GM12878 (cell line): Measurements from ENCODE around the gene ITPR2. TPM values are rescaled to one million over a fixed set of nuclear protein-coding genes. Genes with fewer than 3 reads are reported as not detected.

ENCODE experiments used
- ATAC-seq: fragments of 200-7000 bp; cut with Tn5 transposase; 3 replicates; pipeline ENCODE4 v1.9.1; 2020; ENCODE audit warnings: mild to moderate bottlenecking, moderate library complexity
- BruUV-seq: library from RNA; stranded (reverse); fragments of 400-500 nt; replicated peaks from 2 replicates; lab custom pipeline; 2021; lab: Mats Ljungman, UMichigan
- CTCF ChIA-PET: fragments of 300-600 bp; sonication (Branson Sonifier 250); formaldehyde crosslinking; extraction: SDS; loops from one replicate; lab custom pipeline; 2021; ENCODE audit warnings: inconsistent platforms; lab: Yijun Ruan, JAX
- POLR2A ChIA-PET: fragments of 350-600 bp; formaldehyde crosslinking; extraction: SDS; loops from one replicate; lab custom pipeline; 2021; ENCODE audit warnings: inconsistent platforms; lab: Charles Lee
- RAD21 ChIA-PET: fragments of 300-600 bp; sonication (Branson Sonifier 250); formaldehyde crosslinking; loops from one replicate; lab custom pipeline; 2023; ENCODE audit warnings: antibody characterized with exemption; ENCODE audit not compliant: unreplicated experiment; lab: Charles Lee
- SMC1A ChIA-PET: fragments of 300-600 bp; sonication (Branson Sonifier 250); formaldehyde crosslinking; loops from one replicate; lab custom pipeline; 2023; ENCODE audit not compliant: unreplicated experiment, uncharacterized antibody; lab: Charles Lee
- DNase-seq: peaks from one replicate; pipeline ENCODE4 v3.0.0-alpha.2; 2011; ENCODE audit warnings: low read depth, low spot score
- FAIRE-seq: peaks from 3 replicates; lab custom pipeline; 2011; peaks lifted over from hg19 to GRCh38; lab: Jason Lieb, UNC
- H2AFZ ChIP-seq: 2 replicates; pipeline ENCODE4 v1.6.0; 2011; ENCODE audit warnings: low read depth, low read length, control low read depth; ENCODE audit not compliant: control insufficient read depth
- H3K27ac ChIP-seq: 2 replicates; pipeline ENCODE4 v1.5.1; 2011; ENCODE audit warnings: control low read depth; ENCODE audit not compliant: control insufficient read depth, insufficient read depth
- H3K27me3 ChIP-seq, 2 experiments: replicated peaks in 1 of 2; 2 replicates each; pipeline versions ENCODE4 v1.6.0 to v1.6.1; 2011; ENCODE audit warnings: low read length in 1 of 2; ENCODE audit not compliant: control insufficient read depth in 2 of 2, insufficient read depth in 2 of 2
- H3K36me3 ChIP-seq, 2 experiments: 2 replicates each; pipeline ENCODE4 v1.5.1; 2011; ENCODE audit warnings: low read length in 1 of 2; ENCODE audit not compliant: control insufficient read depth in 2 of 2, insufficient read depth in 2 of 2
- H3K4me1 ChIP-seq: 2 replicates; pipeline ENCODE4 v1.6.1; 2011; ENCODE audit warnings: mild to moderate bottlenecking, low read length, moderate library complexity, mixed read lengths; ENCODE audit not compliant: control insufficient read depth, insufficient read depth
- H3K4me2 ChIP-seq: 2 replicates; pipeline ENCODE4 v1.6.0; 2011; ENCODE audit warnings: control low read depth; ENCODE audit not compliant: control insufficient read depth, insufficient read depth
- H3K4me3 ChIP-seq: fragments of 200-600 bp; sonication (generic); 2 replicates; pipeline ENCODE4 v1.5.1; 2016
- H3K79me2 ChIP-seq: 2 replicates; pipeline ENCODE4 v1.6.0; 2011; ENCODE audit warnings: low read length; ENCODE audit not compliant: control insufficient read depth, insufficient read depth
- H3K9ac ChIP-seq: 2 replicates; pipeline ENCODE4 v1.8.0; 2011; ENCODE audit warnings: low read length, control low read depth, mixed read lengths; ENCODE audit not compliant: control insufficient read depth, insufficient read depth
- H3K9me3 ChIP-seq: replicated peaks from 3 replicates; pipeline ENCODE4 v1.5.1; 2011; ENCODE audit warnings: mild to moderate bottlenecking, low read length; ENCODE audit not compliant: control insufficient read depth, insufficient read depth
- H4K20me1 ChIP-seq: 2 replicates; pipeline ENCODE4 v1.6.0; 2011; ENCODE audit not compliant: control insufficient read depth, insufficient read depth
- BHLHE40 ChIP-seq, 2 experiments: fragments of 450-650 bp in 1 of 2; IDR thresholded peaks; 2 replicates each; pipeline ENCODE4 v1.6.1; 2011 to 2017; ENCODE audit warnings: low read depth in 2 of 2, borderline replicate concordance in 1 of 2, improper control_type of control experiment in 1 of 2, low read length in 1 of 2, mild to moderate bottlenecking in 1 of 2
- HDAC6 ChIP-seq: fragments of 200-600 bp; sonication (generic); IDR thresholded peaks from one replicate; pipeline ENCODE4 v1.8.0; 2017; ENCODE audit warnings: antibody characterized with exemption; ENCODE audit not compliant: unreplicated experiment
- MLLT1 ChIP-seq: fragments of 450-650 bp; IDR thresholded peaks from 2 replicates; pipeline ENCODE4 v1.6.1; 2016; ENCODE audit warnings: mild to moderate bottlenecking
- NR2C2 ChIP-seq: IDR thresholded peaks from 2 replicates; pipeline ENCODE4 v1.6.1; 2011; ENCODE audit warnings: borderline replicate concordance, low read depth; ENCODE audit not compliant: control insufficient read depth, insufficient read length
- SMARCA5 ChIP-seq: fragments of 450-650 bp; IDR thresholded peaks from 2 replicates; pipeline ENCODE4 v1.6.1; 2017; ENCODE audit warnings: mild to moderate bottlenecking
- SUZ12 ChIP-seq: fragments of 200-600 bp; sonication (generic); IDR thresholded peaks from one replicate; pipeline ENCODE4 v1.6.1; 2018; ENCODE audit warnings: antibody characterized with exemption, mild to moderate bottlenecking; ENCODE audit not compliant: unreplicated experiment
- TBL1XR1 ChIP-seq: IDR thresholded peaks from 2 replicates; pipeline ENCODE4 v1.6.1; 2012; ENCODE audit warnings: low read depth, low read length, improper control_type of control experiment
- ZBTB11 ChIP-seq: fragments of 450-650 bp; formaldehyde crosslinking; IDR thresholded peaks from 2 replicates; pipeline ENCODE4 v1.5.0; 2022; ENCODE audit warnings: mild to moderate bottlenecking, missing genetic modification characterization
- WGBS: methylation state at CpG from one replicate; pipeline ENCODE4 v1.1.6; 2016; ENCODE audit warnings: low lambda C conversion rate; ENCODE audit not compliant: insufficient replicate concordance, insufficient coverage; ENCODE audit errors: missing lambda C conversion rate; 5-methylcytosine and 5-hydroxymethylcytosine counted together
- in situ Hi-C: fragments of 300-500 bp; cut with MboI; formaldehyde crosslinking; loops from 9 replicates; pipeline ENCODE4 v1.14.3; 2018; ENCODE audit warnings: mixed read lengths
- intact Hi-C: fragments of 100-400 bp; cut with micrococcal nuclease; formaldehyde crosslinking; loops from one replicate; pipeline ENCODE4 v1.14.2; 2022; ENCODE audit not compliant: unreplicated experiment
- polyA plus RNA-seq, 11 experiments: library from polyadenylated mRNA; depleted of rRNA in 4 of 11; unstranded in 6 of 11; stranded (reverse) in 5 of 11; fragments of >200 nt; fragmentation: Nextera tagmentation in 4 of 11; fragmentation: Illumina TruSeq in 1 of 11; extraction: Ambion mirVana in 4 of 11; extraction: Trizol in 1 of 11; gene quantifications; 1 replicate in 1 of 11; 2 replicates in 10 of 11; pipeline versions ENCODE4 v1.2.1 to v1.2.3, GENCODE V29; 2011 to 2016; ENCODE audit warnings: inconsistent platforms in 2 of 11, missing spikeins in 2 of 11, low read depth in 1 of 11
- total RNA-seq, 4 experiments: library from RNA; depleted of rRNA in 3 of 4; stranded (reverse); fragments of >200 nt in 3 of 4; fragmentation: Illumina TruSeq in 1 of 4; extraction: Trizol in 1 of 4; gene quantifications; 2 replicates each; pipeline versions ENCODE4 v1.2.1 to v1.2.3, GENCODE V29; 2013 to 2021

The ITPR2 gene
- total and polyA plus RNA-seq, 10 of the 15 experiments (the other 5 are each of a cell fraction or from before 2014, with no cell fraction given): 7.5 to 76.2 (median 47.1) TPM

GRCh38 chr12:26319511-26319910, 513.5 kb downstream of the ITPR2 start:
- in situ Hi-C loops: no loop called here
- Histone ChIP-seq H3K79me2 (no peaks in the 10 kb centered on the region), H3K9ac (no peak overlapping the region), H2AFZ (no peak overlapping the region), H3K27ac (no peak overlapping the region), H4K20me1 (no peaks in the 10 kb centered on the region), H3K36me3 (no peaks in the 10 kb centered on the region), H3K4me1 (peaks cover 14% of the 10 kb centered on the region), H3K9me3 (peaks cover 4% of the 10 kb centered on the region; the same call in 2 of the 3 replicates), H3K4me3 (no peak overlapping the region), H3K4me2 (no peak overlapping the region), H3K27me3 (no peaks in the 10 kb centered on the region)
- intact Hi-C loops: no loop called here
- DNase-seq (no peak), FAIRE-seq (no peak), ATAC-seq (no peak)
- BruUV-seq: no TSS peak
- ChIA-PET RAD21 (interaction anchor here (1.0 to 3.2 kb wide), 3 partner anchors 20 to 201 kb away, joined by 3 to 37 read pairs (median 26); no protein-coding TSS in a partner anchor), SMC1A (interaction anchor here (1.0 to 8.9 kb wide), 9 partner anchors 11 to 200 kb away, joined by 3 to 132 read pairs (median 9); no protein-coding TSS in a partner anchor), CTCF (interaction anchor here (0.6 to 2.3 kb wide), 4 partner anchors 21 to 678 kb away, joined by 3 to 13 read pairs (median 3); no protein-coding TSS in a partner anchor), POLR2A (interaction anchor here (4.5 kb wide), 1 partner anchor 21 kb away, joined by 20 read pairs; no protein-coding TSS in a partner anchor)
- no peak for TF ChIP-seq SMARCA5
- TF ChIP-seq HDAC6: no peak
- TF ChIP-seq TBL1XR1: no peak
- no peak for TF ChIP-seq SUZ12
- TF ChIP-seq MLLT1: no peak
- TF ChIP-seq ZBTB11 (CRISPR knock-in tag): no peak
- TF ChIP-seq BHLHE40 (IDR thresholded peaks at IDR 0.05; ENCODE audit: borderline replicate concordance in 1 of 2, low read depth in 2 of 2, low read length in 1 of 2): 0 out of 4 replicates have a peak, but pooled peaks of 1 of the 2 experiments have one; percentile 9
- no peak for TF ChIP-seq NR2C2
- WGBS: 99% methylated on average over 5 of the region's 5 CpGs
